HTERT RPE-1 (cell line): ENCODE results near the gene LMF1.
"Not testable (repeated sequence)": the region's sequence is repeated elsewhere in the genome, so short reads cannot be mapped to it uniquely, and the experiment has no call there.

ENCODE experiments used
- in situ Hi-C: fragments of 300-500 bp; cut with MboI; formaldehyde crosslinking; loops from 4 replicates; pipeline ENCODE4 v1.14.3; 2020; ENCODE audit warnings: low sequenced_read_pairs

LMF1 gene

GRCh38 chr16:886084-886543 is 84.7 kb downstream of the LMF1 start:
- in situ Hi-C loops = no loop called here

GRCh38 chr16:885391-885790 is 85.4 kb downstream of the LMF1 start:
- in situ Hi-C loops = no loop called here

GRCh38 chr16:884232-884631 is 86.6 kb downstream of the LMF1 start:
- in situ Hi-C loops = no loop called here

- in situ Hi-C loops = no loop called here
These were observed 87.0 kb downstream of the LMF1 start for GRCh38 chr16:883781-884180.

GRCh38 chr16:883340-883739 is 87.4 kb downstream of the LMF1 start:
- in situ Hi-C loops = no loop called here

- in situ Hi-C loops = not testable (repeated sequence)
These were observed 88.1 kb downstream of the LMF1 start for GRCh38 chr16:882671-883070.

GRCh38 chr16:882256-882655 is 88.5 kb downstream of the LMF1 start:
- in situ Hi-C loops = no loop called here

- in situ Hi-C loops = no loop called here
These were observed 89.3 kb downstream of the LMF1 start for GRCh38 chr16:881219-882097.

- in situ Hi-C loops = no loop called here
These were observed 90.2 kb downstream of the LMF1 start for GRCh38 chr16:880471-881171.

GRCh38 chr16:879986-880385 is 90.8 kb downstream of the LMF1 start:
- in situ Hi-C loops = no loop called here

GRCh38 chr16:879461-879861 is 91.3 kb downstream of the LMF1 start:
- in situ Hi-C loops = no loop called here

GRCh38 chr16:878886-879285 is 91.9 kb downstream of the LMF1 start:
- in situ Hi-C loops = no loop called here

- in situ Hi-C loops = no loop called here
These were observed 92.6 kb downstream of the LMF1 start for GRCh38 chr16:878072-878784.

GRCh38 chr16:877242-878071 is 93.3 kb downstream of the LMF1 start:
- in situ Hi-C loops = no loop called here

GRCh38 chr16:876523-877241 is 94.1 kb downstream of the LMF1 start:
- in situ Hi-C loops = no loop called here

- in situ Hi-C loops = no loop called here
These were observed 94.8 kb downstream of the LMF1 start for GRCh38 chr16:876041-876335.

- in situ Hi-C loops = no loop called here
These were observed 95.4 kb downstream of the LMF1 start for GRCh38 chr16:875182-876040.

- in situ Hi-C loops = no loop called here
These were observed 96.2 kb downstream of the LMF1 start for GRCh38 chr16:874366-875181.
